GM12891 (cell line): ENCODE results near the gene TTC8.

ENCODE experiments used
- PAX5 ChIP-seq: IDR thresholded peaks from 2 replicates; pipeline ENCODE4 v1.6.1; 2011; ENCODE audit warnings: low read length, moderate library complexity, mild to moderate bottlenecking; ENCODE audit not compliant: insufficient read depth, severe bottlenecking
- POLR2A ChIP-seq: IDR thresholded peaks from 2 replicates; pipeline ENCODE4 v1.6.1; 2011; ENCODE audit warnings: low read depth, low read length, control low read depth
- POLR2AphosphoS5 ChIP-seq: IDR thresholded peaks from 2 replicates; pipeline ENCODE4 v1.6.1; 2011; ENCODE audit warnings: low read depth, low read length, control low read depth
- POU2F2 ChIP-seq: IDR thresholded peaks from 2 replicates; pipeline ENCODE4 v1.6.1; 2011; ENCODE audit warnings: low read depth, mild to moderate bottlenecking, control low read depth, low read length, moderate library complexity
- SPI1 ChIP-seq: IDR thresholded peaks from 2 replicates; pipeline ENCODE4 v1.6.1; 2011; ENCODE audit warnings: low read depth, low read length, control low read depth
- TAF1 ChIP-seq: IDR thresholded peaks from 2 replicates; pipeline ENCODE4 v1.6.1; 2011; ENCODE audit warnings: low read depth, low read length, control low read depth

GRCh38 chr14:88834883-88835431, 10.5 kb downstream of the TTC8 start:
- TF ChIP-seq POLR2A: no peak
- TF ChIP-seq POLR2AphosphoS5: no peak
- no peak for TF ChIP-seq POU2F2
- TF ChIP-seq TAF1: no peak
- TF ChIP-seq SPI1: no peak
- no peak for TF ChIP-seq PAX5
